T-helper 2 cell treated with Interferon-gamma antibody and Interleukin-4, amounts not matched to agents 5 μg/mL and 100 μg/mL, for 36 hours (primary cell): Measurements from ENCODE around the gene RPS25.
"Not testable (repeated sequence)": the region's sequence is repeated elsewhere in the genome, so short reads cannot be mapped to it uniquely, and the experiment has no call there.

Source experiments
- DNase-seq: peaks from one replicate; pipeline ENCODE4 v3.0.0; 2021; ENCODE audit warnings: low spot score
- H3K27ac Mint-ChIP-seq: one replicate; pipeline ENCODE4 v1.8.0; 2021; ENCODE audit warnings: mild to moderate bottlenecking, mixed read lengths
- H3K27me3 Mint-ChIP-seq: one replicate; pipeline ENCODE4 v1.8.0; 2021; ENCODE audit warnings: low read depth, mixed read lengths
- H3K36me3 Mint-ChIP-seq: one replicate; pipeline ENCODE4 v1.8.0; 2021; ENCODE audit warnings: low read depth, mixed read lengths
- H3K4me1 Mint-ChIP-seq: one replicate; pipeline ENCODE4 v1.8.0; 2021; ENCODE audit warnings: low read depth, mixed read lengths
- H3K4me3 Mint-ChIP-seq: one replicate; pipeline ENCODE4 v1.8.0; 2022; ENCODE audit warnings: mild to moderate bottlenecking, moderate library complexity, mixed read lengths
- H3K9me3 Mint-ChIP-seq: one replicate; pipeline ENCODE4 v1.8.0; 2021; ENCODE audit warnings: mixed read lengths

Gene RPS25

GRCh38 chr11:119029340-119030028 lies 11.3 kb upstream of the RPS25 start:
- Mint-ChIP-seq H3K27ac (peak overlapping the region; percentile 81), H3K27me3 (no peaks in the 10 kb centered on the region), H3K4me1 (peaks cover 19% of the 10 kb centered on the region), H3K36me3 (peaks cover 16% of the 10 kb centered on the region), H3K9me3 (no peaks in the 10 kb centered on the region), H3K4me3 (peak overlapping the region; percentile 83)
- peak; percentile 16 for DNase-seq

GRCh38 chr11:119029069-119029339 lies 10.9 kb upstream of the RPS25 start:
- peaks cover 21% of the 10 kb centered on the region for H3K36me3 Mint-ChIP-seq
- peaks cover 22% of the 10 kb centered on the region for H3K4me1 Mint-ChIP-seq
- no peaks in the 10 kb centered on the region for H3K9me3 Mint-ChIP-seq
- H3K27me3 Mint-ChIP-seq = no peaks in the 10 kb centered on the region
- no peak for DNase-seq
- no peak overlapping the region for H3K27ac Mint-ChIP-seq
- H3K4me3 Mint-ChIP-seq = peak overlapping the region; percentile 83

- Mint-ChIP-seq H3K27me3 (no peaks in the 10 kb centered on the region), H3K4me3 (no peak overlapping the region), H3K36me3 (peaks cover 26% of the 10 kb centered on the region), H3K4me1 (peaks cover 24% of the 10 kb centered on the region), H3K9me3 (no peaks in the 10 kb centered on the region), H3K27ac (no peak overlapping the region)
- no peak for DNase-seq
Observed at GRCh38 chr11:119028346-119029068, 10.4 kb upstream of the RPS25 start.

- H3K9me3 Mint-ChIP-seq = no peaks in the 10 kb centered on the region
- H3K36me3 Mint-ChIP-seq = peaks cover 30% of the 10 kb centered on the region
- H3K27me3 Mint-ChIP-seq = no peaks in the 10 kb centered on the region
- H3K4me3 Mint-ChIP-seq = no peak overlapping the region
- H3K4me1 Mint-ChIP-seq = peaks cover 28% of the 10 kb centered on the region
- H3K27ac Mint-ChIP-seq = no peak overlapping the region
- DNase-seq = no peak
Observed at GRCh38 chr11:119027561-119028345, 9.6 kb upstream of the RPS25 start.

GRCh38 chr11:119026970-119027369 lies 8.8 kb upstream of the RPS25 start:
- no peak overlapping the region for H3K27ac Mint-ChIP-seq
- H3K4me3 Mint-ChIP-seq = no peak overlapping the region
- H3K36me3 Mint-ChIP-seq = peaks cover 32% of the 10 kb centered on the region
- no peak for DNase-seq
- H3K27me3 Mint-ChIP-seq = no peaks in the 10 kb centered on the region
- H3K9me3 Mint-ChIP-seq = no peaks in the 10 kb centered on the region
- peaks cover 28% of the 10 kb centered on the region for H3K4me1 Mint-ChIP-seq

GRCh38 chr11:119025978-119026766 lies 8.0 kb upstream of the RPS25 start:
- no peaks in the 10 kb centered on the region for H3K27me3 Mint-ChIP-seq

GRCh38 chr11:119025541-119025940 lies 7.4 kb upstream of the RPS25 start:
- no peaks in the 10 kb centered on the region for H3K9me3 Mint-ChIP-seq
- H3K36me3 Mint-ChIP-seq = peaks cover 40% of the 10 kb centered on the region
- no peak overlapping the region for H3K27ac Mint-ChIP-seq
- H3K4me3 Mint-ChIP-seq = no peak overlapping the region
- DNase-seq = no peak
- peaks cover 34% of the 10 kb centered on the region for H3K4me1 Mint-ChIP-seq
- no peaks in the 10 kb centered on the region for H3K27me3 Mint-ChIP-seq

More at GRCh38 chr11:119025978-119026766, 8.0 kb upstream of the RPS25 start:
- Mint-ChIP-seq H3K27ac (no peak overlapping the region), H3K4me3 (no peak overlapping the region), H3K4me1 (peaks cover 32% of the 10 kb centered on the region), H3K36me3 (peaks cover 40% of the 10 kb centered on the region), H3K9me3 (no peaks in the 10 kb centered on the region)
- no peak for DNase-seq

- H3K4me1 Mint-ChIP-seq = peaks cover 35% of the 10 kb centered on the region
- no peaks in the 10 kb centered on the region for H3K27me3 Mint-ChIP-seq
- peak overlapping the region; percentile 11 for H3K27ac Mint-ChIP-seq
Observed at GRCh38 chr11:119025099-119025473, 6.9 kb upstream of the RPS25 start.

GRCh38 chr11:119024430-119025098 lies 6.4 kb upstream of the RPS25 start:
- no peaks in the 10 kb centered on the region for H3K9me3 Mint-ChIP-seq

More at GRCh38 chr11:119025099-119025473, 6.9 kb upstream of the RPS25 start:
- DNase-seq = no peak
- peaks cover 41% of the 10 kb centered on the region for H3K36me3 Mint-ChIP-seq
- no peaks in the 10 kb centered on the region for H3K9me3 Mint-ChIP-seq
- no peak overlapping the region for H3K4me3 Mint-ChIP-seq

GRCh38 chr11:119023741-119024140 lies 5.6 kb upstream of the RPS25 start:
- H3K4me3 Mint-ChIP-seq = no peak overlapping the region
- DNase-seq = no peak
- H3K36me3 Mint-ChIP-seq = peaks cover 45% of the 10 kb centered on the region
- H3K4me1 Mint-ChIP-seq = peaks cover 28% of the 10 kb centered on the region
- peak overlapping the region; percentile 11 for H3K27ac Mint-ChIP-seq
- no peaks in the 10 kb centered on the region for H3K27me3 Mint-ChIP-seq
- no peaks in the 10 kb centered on the region for H3K9me3 Mint-ChIP-seq

More at GRCh38 chr11:119024430-119025098, 6.4 kb upstream of the RPS25 start:
- no peaks in the 10 kb centered on the region for H3K27me3 Mint-ChIP-seq
- H3K27ac Mint-ChIP-seq = peak overlapping the region; percentile 67
- no peak overlapping the region for H3K4me3 Mint-ChIP-seq
- peaks cover 37% of the 10 kb centered on the region for H3K4me1 Mint-ChIP-seq
- DNase-seq = no peak
- H3K36me3 Mint-ChIP-seq = peaks cover 46% of the 10 kb centered on the region

GRCh38 chr11:119021631-119022030 lies 3.5 kb upstream of the RPS25 start:
- peaks cover 59% of the 10 kb centered on the region for H3K36me3 Mint-ChIP-seq
- H3K9me3 Mint-ChIP-seq = no peaks in the 10 kb centered on the region
- no peaks in the 10 kb centered on the region for H3K27me3 Mint-ChIP-seq
- peaks cover 30% of the 10 kb centered on the region for H3K4me1 Mint-ChIP-seq
- DNase-seq = no peak
- no peak overlapping the region for H3K4me3 Mint-ChIP-seq
- H3K27ac Mint-ChIP-seq = peak overlapping the region; percentile 47

- Mint-ChIP-seq H3K9me3 (no peaks in the 10 kb centered on the region), H3K4me1 (peaks cover 43% of the 10 kb centered on the region), H3K27ac (peak overlapping the region; percentile 100), H3K4me3 (peak overlapping the region; percentile 99), H3K27me3 (no peaks in the 10 kb centered on the region), H3K36me3 (peaks cover 71% of the 10 kb centered on the region)
- no peak for DNase-seq
Observed at GRCh38 chr11:119019996-119020395, 1.9 kb upstream of the RPS25 start.

GRCh38 chr11:119017377-119017776 lies 766 bp downstream of the RPS25 start:
- Mint-ChIP-seq H3K4me1 (peaks cover 35% of the 10 kb centered on the region), H3K4me3 (peak overlapping the region; percentile 99), H3K36me3 (peaks cover 74% of the 10 kb centered on the region), H3K27ac (peak overlapping the region; percentile 100)
- not testable (repeated sequence) for H3K27me3 Mint-ChIP-seq, H3K9me3 Mint-ChIP-seq, DNase-seq
